Sigmoid colon (tissue), 7 donors: ENCODE data around the gene ELAVL4. TPM values are rescaled to one million over a fixed set of nuclear protein-coding genes. Genes with fewer than 3 reads are reported as not detected.

Experiments used
- DNase-seq: peaks from one replicate; pipeline ENCODE4 v3.0.0-alpha.2; 2019
- H3K27ac ChIP-seq, 4 donors: fragments of 200-600 bp; sonication (generic); one replicate each; pipeline ENCODE4 v1.5.1; 2016 to 2019; ENCODE audit warnings: mild to moderate bottlenecking in 1 of 4
- H3K27me3 ChIP-seq, 3 donors: fragments of 200-600 bp; sonication (generic); one replicate each; pipeline ENCODE4 v1.5.1; 2019; ENCODE audit warnings: mild to moderate bottlenecking in 1 of 3
- H3K36me3 ChIP-seq, 4 donors: fragments of 200-600 bp; sonication (generic); one replicate each; pipeline ENCODE4 v1.5.1; 2016 to 2019
- H3K4me1 ChIP-seq, 4 donors: fragments of 200-600 bp; sonication (generic); one replicate each; pipeline ENCODE4 v1.5.1; 2017 to 2019
- H3K4me3 ChIP-seq, 4 donors: fragments of 200-600 bp; sonication (generic); one replicate each; pipeline ENCODE4 v1.5.1; 2017 to 2019; ENCODE audit warnings: mild to moderate bottlenecking in 2 of 4, moderate library complexity in 1 of 4
- H3K9me3 ChIP-seq, 4 donors: fragments of 200-600 bp in 3 of 4; sonication (generic) in 3 of 4; one replicate each; pipeline versions ENCODE4 v1.5.1 to v1.6.1; 2013 to 2019
- EP300 ChIP-seq, 4 donors: sonication (generic); formaldehyde crosslinking; IDR thresholded peaks; one replicate each; pipeline ENCODE4 v1.6.1; 2017; ENCODE audit warnings: antibody characterized with exemption in 4 of 4
- POLR2A ChIP-seq, 2 donors: fragments of 450-650 bp; IDR thresholded peaks; one replicate each; pipeline ENCODE4 v1.6.1; 2016; ENCODE audit warnings: antibody characterized with exemption in 2 of 2, mild to moderate bottlenecking in 2 of 2, moderate library complexity in 2 of 2
- POLR2AphosphoS5 ChIP-seq, 4 donors: sonication (generic); formaldehyde crosslinking; IDR thresholded peaks; one replicate each; pipeline ENCODE4 v1.6.1; 2017; ENCODE audit warnings: antibody characterized with exemption in 4 of 4
- WGBS, 2 donors: extraction: QIAGEN DNeasy Blood & Tissue Kit; methylation state at CpG; one replicate each; pipeline ENCODE4 v1.1.7; 2013; 5-methylcytosine and 5-hydroxymethylcytosine counted together
- intact Hi-C: fragments of 100-400 bp; cut with DNase I; formaldehyde crosslinking; loops from one replicate; pipeline ENCODE4 v1.15.1; 2023
- polyA plus RNA-seq, 3 donors: library from polyadenylated mRNA; stranded (reverse); fragments of 200-250 nt; gene quantifications; one replicate each; pipeline ENCODE4 v1.2.3, GENCODE V29; 2013
- total RNA-seq, 4 donors: library from RNA; depleted of rRNA; stranded (reverse); fragments of >200 nt; gene quantifications; one replicate each; pipeline ENCODE4 v1.1.0, GENCODE V29; 2016
- TF ChIP-seq, protein P1 (sequence below), 4 experiments: fragments of 450-650 bp in 3 of 4; fragments of 200-600 bp in 1 of 4; IDR thresholded peaks; one replicate each; pipeline ENCODE4 v1.5.1; 2016 to 2019; ENCODE audit warnings: antibody characterized with exemption in 4 of 4, mild to moderate bottlenecking in 3 of 4, moderate library complexity in 2 of 4
- donor health status: healthy with polysubstance abuse.
- donor health status: Bipolar disorder and iron deficiency.
- donor health status: healthy.

The ELAVL4 gene
- total and polyA plus RNA-seq, 7 donors: 0.23 to 11.8 (median 2.9) TPM; not detected in 1

DNA sequence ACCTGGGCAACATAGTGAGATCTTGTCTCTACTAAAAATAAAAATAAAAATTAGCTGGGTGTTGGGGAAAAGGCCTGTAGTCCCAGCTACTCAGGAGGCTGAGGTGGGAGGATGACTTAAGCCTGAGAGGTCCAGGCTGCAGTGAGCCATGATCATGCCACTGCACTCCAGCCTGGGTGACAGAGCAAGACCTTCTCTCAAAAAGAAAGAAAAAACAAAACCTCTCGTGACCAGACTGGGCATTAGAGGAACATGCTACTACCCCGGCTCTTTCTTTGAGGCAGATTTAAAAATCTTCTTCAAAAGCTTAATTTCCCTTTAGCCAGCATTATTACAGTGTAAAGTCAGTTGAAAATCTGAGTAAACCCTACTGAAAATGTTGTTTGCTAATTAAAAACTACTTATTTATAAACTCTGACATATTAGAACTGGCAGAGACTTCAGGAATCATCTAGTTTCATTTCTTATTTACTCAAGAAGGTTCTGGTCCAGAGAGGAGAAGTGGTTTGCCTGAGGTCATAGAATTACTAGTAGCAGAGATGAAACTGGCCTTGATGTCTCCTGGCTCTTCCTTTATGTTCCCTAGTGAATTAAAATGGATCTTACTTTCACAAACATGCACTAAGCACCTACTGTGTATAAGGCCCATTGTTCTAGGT, 11.6 kb upstream of the ELAVL4 start:
- no peaks in the 10 kb centered on the region for H3K9me3 ChIP-seq
- no peak for DNase-seq
- H3K4me3 ChIP-seq: no peak overlapping the region
- no peaks in the 10 kb centered on the region for H3K4me1 ChIP-seq
- H3K27ac ChIP-seq: no peak overlapping the region
- intact Hi-C loops: no loop called here
- WGBS, 2 donors: 76 to 83% methylated on average over 2 of the region's 2 CpGs
- H3K27me3 ChIP-seq: no peaks in the 10 kb centered on the region
- no peaks in the 10 kb centered on the region for H3K36me3 ChIP-seq
- no peak for TF ChIP-seq POLR2AphosphoS5 (IDR thresholded peaks at IDR 0.05)
- TF ChIP-seq, protein P1, sequence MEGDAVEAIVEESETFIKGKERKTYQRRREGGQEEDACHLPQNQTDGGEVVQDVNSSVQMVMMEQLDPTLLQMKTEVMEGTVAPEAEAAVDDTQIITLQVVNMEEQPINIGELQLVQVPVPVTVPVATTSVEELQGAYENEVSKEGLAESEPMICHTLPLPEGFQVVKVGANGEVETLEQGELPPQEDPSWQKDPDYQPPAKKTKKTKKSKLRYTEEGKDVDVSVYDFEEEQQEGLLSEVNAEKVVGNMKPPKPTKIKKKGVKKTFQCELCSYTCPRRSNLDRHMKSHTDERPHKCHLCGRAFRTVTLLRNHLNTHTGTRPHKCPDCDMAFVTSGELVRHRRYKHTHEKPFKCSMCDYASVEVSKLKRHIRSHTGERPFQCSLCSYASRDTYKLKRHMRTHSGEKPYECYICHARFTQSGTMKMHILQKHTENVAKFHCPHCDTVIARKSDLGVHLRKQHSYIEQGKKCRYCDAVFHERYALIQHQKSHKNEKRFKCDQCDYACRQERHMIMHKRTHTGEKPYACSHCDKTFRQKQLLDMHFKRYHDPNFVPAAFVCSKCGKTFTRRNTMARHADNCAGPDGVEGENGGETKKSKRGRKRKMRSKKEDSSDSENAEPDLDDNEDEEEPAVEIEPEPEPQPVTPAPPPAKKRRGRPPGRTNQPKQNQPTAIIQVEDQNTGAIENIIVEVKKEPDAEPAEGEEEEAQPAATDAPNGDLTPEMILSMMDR (IDR thresholded peaks at IDR 0.05): no peak
- no peak for TF ChIP-seq EP300 (IDR thresholded peaks at IDR 0.05)
- no peak for TF ChIP-seq POLR2A (IDR thresholded peaks at IDR 0.05)

DNA sequence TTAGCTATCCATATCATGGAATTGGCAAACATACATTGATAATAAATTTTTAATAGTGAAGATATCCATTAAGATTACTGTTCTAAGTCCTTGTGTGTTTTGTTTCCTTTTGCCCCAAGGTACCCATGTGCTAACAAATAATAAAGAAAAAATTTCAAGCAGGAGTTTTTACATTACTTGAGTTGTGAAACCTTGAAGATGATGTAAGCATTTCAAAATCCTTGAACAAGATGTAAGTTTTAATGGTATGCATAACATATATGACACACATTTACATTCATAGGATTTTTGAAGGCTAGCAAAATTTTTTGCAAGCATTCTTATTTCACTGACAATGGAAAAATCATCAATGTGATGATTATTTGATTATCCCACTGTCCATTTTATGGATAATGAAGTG, 10.9 kb upstream of the ELAVL4 start:
- intact Hi-C loops: no loop called here
- TF ChIP-seq POLR2A (IDR thresholded peaks at IDR 0.05) (no peak), EP300 (IDR thresholded peaks at IDR 0.05) (no peak), POLR2AphosphoS5 (IDR thresholded peaks at IDR 0.05) (no peak)
- TF ChIP-seq, protein P1 (IDR thresholded peaks at IDR 0.05): no peak
- no peaks in the 10 kb centered on the region for H3K4me1 ChIP-seq

DNA sequence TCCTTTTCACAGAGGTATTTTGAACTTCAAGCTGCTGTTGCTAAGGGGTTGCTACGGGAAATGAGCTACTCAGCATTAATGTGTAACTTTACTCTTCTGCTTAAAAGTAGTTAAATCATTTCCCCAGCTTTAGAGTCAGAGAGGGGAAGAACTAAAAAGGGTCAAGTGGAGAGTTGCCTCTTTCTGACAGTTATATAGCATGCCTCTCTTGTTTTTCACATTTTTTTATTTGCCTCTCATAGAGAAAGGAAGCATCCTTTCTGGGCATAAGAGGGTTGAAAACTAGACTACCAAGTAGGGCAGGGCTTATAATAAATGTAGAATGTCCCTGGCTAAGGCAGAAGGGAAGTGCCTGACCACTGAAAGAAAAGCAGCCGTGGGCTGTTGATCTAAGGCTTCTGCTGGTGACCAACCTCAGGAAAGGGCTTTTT, 10.1 kb upstream of the ELAVL4 start:
- Histone ChIP-seq H3K4me3 (no peak overlapping the region), H3K36me3 (no peaks in the 10 kb centered on the region), H3K27me3 (no peaks in the 10 kb centered on the region), H3K27ac (no peak overlapping the region), H3K4me1 (no peaks in the 10 kb centered on the region), H3K9me3 (no peaks in the 10 kb centered on the region)
- no peak for DNase-seq
- intact Hi-C loops: no loop called here
- TF ChIP-seq EP300 (IDR thresholded peaks at IDR 0.05): no peak
- TF ChIP-seq POLR2A (IDR thresholded peaks at IDR 0.05): no peak
- TF ChIP-seq, protein P1 (IDR thresholded peaks at IDR 0.05): no peak
- TF ChIP-seq POLR2AphosphoS5 (IDR thresholded peaks at IDR 0.05): no peak
- 12 to 14% methylated on average over 2 of the region's 2 CpGs for WGBS, 2 donors

More for the DNA sequence above, 10.9 kb upstream of the ELAVL4 start:
- H3K36me3 ChIP-seq: no peaks in the 10 kb centered on the region
- no peak for DNase-seq
- H3K9me3 ChIP-seq: no peaks in the 10 kb centered on the region
- no peak overlapping the region for H3K27ac ChIP-seq
- no peak overlapping the region for H3K4me3 ChIP-seq
- no peaks in the 10 kb centered on the region for H3K27me3 ChIP-seq

DNA sequence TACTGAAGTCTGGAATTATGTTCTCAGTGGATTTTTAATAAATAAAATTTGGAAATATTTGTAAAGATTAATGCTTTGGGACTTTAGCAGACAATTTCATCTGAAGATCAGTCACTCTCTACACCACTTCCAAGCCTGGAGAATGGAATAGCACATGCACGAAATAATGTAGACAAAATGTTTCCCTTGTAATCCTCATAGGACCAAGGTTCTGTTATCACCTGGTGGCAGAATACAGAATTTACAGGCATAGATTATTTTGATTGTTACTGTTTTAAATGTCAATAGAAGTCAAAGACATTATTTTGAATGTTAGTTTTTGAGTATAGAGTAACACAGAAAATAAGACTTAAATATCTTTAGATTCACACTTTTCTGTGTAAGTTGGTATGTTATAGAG, 9.1 kb upstream of the ELAVL4 start:
- Histone ChIP-seq H3K4me1 (no peaks in the 10 kb centered on the region), H3K27ac (no peak overlapping the region), H3K4me3 (no peak overlapping the region), H3K27me3 (no peaks in the 10 kb centered on the region), H3K9me3 (no peaks in the 10 kb centered on the region), H3K36me3 (no peaks in the 10 kb centered on the region)
- intact Hi-C loops: no loop called here
- WGBS, 2 donors: 68 to 82% methylated on average over 1 of the region's 1 CpG
- TF ChIP-seq EP300 (IDR thresholded peaks at IDR 0.05) (no peak), POLR2A (IDR thresholded peaks at IDR 0.05) (no peak), POLR2AphosphoS5 (IDR thresholded peaks at IDR 0.05) (no peak)
- TF ChIP-seq, protein P1 (IDR thresholded peaks at IDR 0.05): no peak
- no peak for DNase-seq

DNA sequence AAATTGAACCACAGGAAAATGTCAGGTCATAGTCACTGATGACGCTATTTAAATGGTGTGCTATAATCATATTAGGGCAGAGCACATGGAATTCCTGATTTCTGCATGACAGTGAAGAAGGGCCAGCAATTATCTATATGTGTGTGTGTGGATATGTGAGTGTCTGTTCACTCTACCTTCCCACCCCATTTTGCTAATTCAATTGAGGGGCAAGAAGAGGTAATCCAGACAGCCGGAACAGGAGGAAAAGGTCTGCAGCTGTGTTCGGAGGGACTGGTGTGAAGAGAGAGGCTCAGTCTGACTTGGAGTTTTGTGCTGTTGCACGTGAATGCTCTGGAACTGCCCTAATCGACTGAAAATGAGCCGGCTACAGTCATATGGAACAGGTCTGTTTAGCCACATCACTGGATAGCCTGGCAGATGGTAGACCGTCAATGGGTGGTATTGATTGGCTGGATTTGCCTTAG, 5.1 kb upstream of the ELAVL4 start:
- Histone ChIP-seq H3K4me3 (no peak overlapping the region), H3K4me1 (no peaks in the 10 kb centered on the region), H3K36me3 (no peaks in the 10 kb centered on the region), H3K9me3 (no peaks in the 10 kb centered on the region), H3K27me3 (peaks cover 0 to 16% (median 0%) of the 10 kb centered on the region in 3 donors), H3K27ac (no peak overlapping the region)
- DNase-seq: no peak
- intact Hi-C loops: no loop called here
- WGBS, 2 donors: 74 to 77% methylated on average over 7 of the region's 7 CpGs
- TF ChIP-seq POLR2A (IDR thresholded peaks at IDR 0.05): no peak
